Measurements from ENCODE around the gene GHSR. TPM values are rescaled to one million over a fixed set of nuclear protein-coding genes. Genes with fewer than 3 reads are reported as not detected.

The GHSR gene
- polyA plus RNA-seq, 1 donor from 2014 or later: not detected

GRCh38 chr3:172438186-172438585 lies 10.1 kb downstream of the GHSR start:
- no peaks in the 10 kb centered on the region for H3K36me3 ChIP-seq (ENCODE audit: insufficient read depth, low read length)
- no peak overlapping the region for H3K4me3 ChIP-seq (ENCODE audit: low read length)
- no peaks in the 10 kb centered on the region for H3K79me2 ChIP-seq (replicated peaks; ENCODE audit: insufficient read depth, low read length)
- no peak overlapping the region for H3K4me2 ChIP-seq (ENCODE audit: low read length)
- H3K27me3 ChIP-seq (ENCODE audit: insufficient read depth, low read depth, low read length): no peaks in the 10 kb centered on the region
- no peak overlapping the region for H2AFZ ChIP-seq (ENCODE audit: low read depth, low read length)
- no peaks in the 10 kb centered on the region for H3F3A ChIP-seq (ENCODE audit: insufficient read depth, low read length, poor library complexity, severe bottlenecking)
- no peak for TF ChIP-seq REST (IDR thresholded peaks at IDR 0.05; ENCODE audit: borderline replicate concordance)
- TF ChIP-seq POLR2AphosphoS5 (IDR thresholded peaks at IDR 0.05): no peak
- TF ChIP-seq TAF1 (IDR thresholded peaks at IDR 0.05; ENCODE audit: low read depth): no peak
- TF ChIP-seq MXI1 (conservative IDR thresholded peaks at IDR 0.05; ENCODE audit: poor library complexity, severe bottlenecking): no peak
- no peak for TF ChIP-seq EZH2 (IDR thresholded peaks at IDR 0.05; ENCODE audit: borderline replicate concordance, insufficient read depth, low read length, poor library complexity, severe bottlenecking)
- TF ChIP-seq RAD21 (conservative IDR thresholded peaks at IDR 0.05): no peak
- no peak for TF ChIP-seq EP300 (conservative IDR thresholded peaks at IDR 0.05; ENCODE audit: poor library complexity, severe bottlenecking)
- TF ChIP-seq SMC3 (conservative IDR thresholded peaks at IDR 0.05; ENCODE audit: poor library complexity): no peak
- no peak for TF ChIP-seq CTCF (IDR thresholded peaks at IDR 0.05; ENCODE audit: poor library complexity, severe bottlenecking)
- H3K27ac ChIP-seq (ENCODE audit: low read length): no peak overlapping the region
- no peaks in the 10 kb centered on the region for H3K9me3 ChIP-seq (ENCODE audit: low read length)
- H4K20me1 ChIP-seq (ENCODE audit: insufficient read depth): no peaks in the 10 kb centered on the region
- no peak overlapping the region for H3K9ac ChIP-seq (ENCODE audit: low read length)
- H3K9me2 ChIP-seq (ENCODE audit: insufficient read depth, low read length): no peaks in the 10 kb centered on the region

GRCh38 chr3:172437713-172438112 lies 10.5 kb downstream of the GHSR start:
- Histone ChIP-seq H2AFZ (ENCODE audit: low read depth, low read length) (no peak overlapping the region), H3K4me3 (ENCODE audit: low read length) (no peak overlapping the region), H3K79me2 (replicated peaks; ENCODE audit: insufficient read depth, low read length) (no peaks in the 10 kb centered on the region), H3K9me2 (ENCODE audit: insufficient read depth, low read length) (no peaks in the 10 kb centered on the region), H3K27ac (ENCODE audit: low read length) (no peak overlapping the region), H4K20me1 (ENCODE audit: insufficient read depth) (no peaks in the 10 kb centered on the region), H3K9me3 (ENCODE audit: low read length) (no peaks in the 10 kb centered on the region), H3K27me3 (ENCODE audit: insufficient read depth, low read depth, low read length) (no peaks in the 10 kb centered on the region), H3F3A (ENCODE audit: insufficient read depth, low read length, poor library complexity, severe bottlenecking) (no peaks in the 10 kb centered on the region), H3K9ac (ENCODE audit: low read length) (no peak overlapping the region), H3K4me2 (ENCODE audit: low read length) (no peak overlapping the region), H3K36me3 (ENCODE audit: insufficient read depth, low read length) (no peaks in the 10 kb centered on the region)
- TF ChIP-seq RAD21 (conservative IDR thresholded peaks at IDR 0.05) (no peak), TAF1 (IDR thresholded peaks at IDR 0.05; ENCODE audit: low read depth) (no peak), EP300 (conservative IDR thresholded peaks at IDR 0.05; ENCODE audit: poor library complexity, severe bottlenecking) (no peak), POLR2AphosphoS5 (IDR thresholded peaks at IDR 0.05) (no peak), REST (IDR thresholded peaks at IDR 0.05; ENCODE audit: borderline replicate concordance) (no peak), SMC3 (conservative IDR thresholded peaks at IDR 0.05; ENCODE audit: poor library complexity) (no peak), MXI1 (conservative IDR thresholded peaks at IDR 0.05; ENCODE audit: poor library complexity, severe bottlenecking) (no peak), CTCF (IDR thresholded peaks at IDR 0.05; ENCODE audit: poor library complexity, severe bottlenecking) (no peak), EZH2 (IDR thresholded peaks at IDR 0.05; ENCODE audit: borderline replicate concordance, insufficient read depth, low read length, poor library complexity, severe bottlenecking) (no peak)
